Lower leg skin (tissue), 3 donors: ENCODE measurements around the gene ZSCAN29.

ENCODE experiments used
- CTCF ChIP-seq, 3 donors: fragments of 450-650 bp; IDR thresholded peaks; one replicate each; pipeline ENCODE4 v1.5.1; 2016; ENCODE audit warnings: antibody characterized with exemption in 3 of 3, mild to moderate bottlenecking in 3 of 3, moderate library complexity in 2 of 3
- POLR2A ChIP-seq, 2 donors: fragments of 450-650 bp; IDR thresholded peaks; one replicate each; pipeline ENCODE4 v1.6.1; 2016 to 2017; ENCODE audit warnings: antibody characterized with exemption in 2 of 2, mild to moderate bottlenecking in 1 of 2, moderate library complexity in 1 of 2

- no peak for TF ChIP-seq POLR2A (IDR thresholded peaks at IDR 0.05)
- TF ChIP-seq CTCF (IDR thresholded peaks at IDR 0.05) = no peak
These were observed 58.5 kb downstream of the ZSCAN29 start for GRCh38 chr15:43312378-43312777.
